ENCODE data around the gene TMEM175. TPM values are rescaled to one million over a fixed set of nuclear protein-coding genes. Genes with fewer than 3 reads are reported as not detected.
"Not testable (repeated sequence)": the region's sequence is repeated elsewhere in the genome, so short reads cannot be mapped to it uniquely, and the experiment has no call there.

TMEM175 gene
- total RNA-seq, 1 experiment from 2014 or later, result 10.0 TPM

- CTCF ChIA-PET, result no interaction called here
- H3K27ac ChIP-seq (ENCODE audit: low read depth, low read length, poor library complexity, severe bottlenecking), result no peak overlapping the region
- H3K27me3 ChIP-seq (replicated peaks; ENCODE audit: insufficient read depth, low read depth, low read length, poor library complexity), result no peaks in the 10 kb centered on the region
- no TSS peak for BruUV-seq (replicated peaks)
- H3K36me3 ChIP-seq (ENCODE audit: insufficient read depth, low read length, poor library complexity, severe bottlenecking), result no peaks in the 10 kb centered on the region
- no peak overlapping the region for H3K4me3 ChIP-seq (ENCODE audit: low read depth, low read length, poor library complexity, severe bottlenecking)
- H3K9me3 ChIP-seq (ENCODE audit: low read depth, low read length, poor library complexity, severe bottlenecking), result no peaks in the 10 kb centered on the region
- POLR2A ChIA-PET (ENCODE audit: low non-redundant PET), result no interaction called here
- DNase-seq (ENCODE audit: low spot score), result no peak
- TF ChIP-seq CTCF (conservative IDR thresholded peaks at IDR 0.05; ENCODE audit: low read depth, low read length) (no peak), EZH2 (IDR thresholded peaks at IDR 0.05; ENCODE audit: borderline replicate concordance, low read depth, low read length, poor library complexity, severe bottlenecking) (no peak)
- no peaks in the 10 kb centered on the region for H3K4me1 ChIP-seq (ENCODE audit: insufficient read depth, low read length, poor library complexity, severe bottlenecking)
- intact Hi-C loops (cut with micrococcal nuclease; ENCODE audit: unreplicated experiment), result no loop called here
Observed at GRCh38 chr4:917992-918391, 14.3 kb upstream of the TMEM175 start.

- CTCF ChIA-PET; H3K36me3 ChIP-seq (ENCODE audit: insufficient read depth, low read length, poor library complexity, severe bottlenecking); H3K4me1 ChIP-seq (ENCODE audit: insufficient read depth, low read length, poor library complexity, severe bottlenecking); DNase-seq (ENCODE audit: low spot score); H3K4me3 ChIP-seq (ENCODE audit: low read depth, low read length, poor library complexity, severe bottlenecking); intact Hi-C loops (cut with micrococcal nuclease; ENCODE audit: unreplicated experiment); H3K9me3 ChIP-seq (ENCODE audit: low read depth, low read length, poor library complexity, severe bottlenecking); BruUV-seq (replicated peaks); POLR2A ChIA-PET (ENCODE audit: low non-redundant PET); H3K27me3 ChIP-seq (replicated peaks; ENCODE audit: insufficient read depth, low read depth, low read length, poor library complexity); H3K27ac ChIP-seq (ENCODE audit: low read depth, low read length, poor library complexity, severe bottlenecking): not testable (repeated sequence)
Observed at GRCh38 chr4:918591-918990, 13.7 kb upstream of the TMEM175 start.

- H3K9me3 ChIP-seq (ENCODE audit: low read depth, low read length, poor library complexity, severe bottlenecking); BruUV-seq (replicated peaks); H3K36me3 ChIP-seq (ENCODE audit: insufficient read depth, low read length, poor library complexity, severe bottlenecking); H3K27me3 ChIP-seq (replicated peaks; ENCODE audit: insufficient read depth, low read depth, low read length, poor library complexity); H3K27ac ChIP-seq (ENCODE audit: low read depth, low read length, poor library complexity, severe bottlenecking); intact Hi-C loops (cut with micrococcal nuclease; ENCODE audit: unreplicated experiment); H3K4me3 ChIP-seq (ENCODE audit: low read depth, low read length, poor library complexity, severe bottlenecking); H3K4me1 ChIP-seq (ENCODE audit: insufficient read depth, low read length, poor library complexity, severe bottlenecking); DNase-seq (ENCODE audit: low spot score); POLR2A ChIA-PET (ENCODE audit: low non-redundant PET); CTCF ChIA-PET: not testable (repeated sequence)
Observed at GRCh38 chr4:919004-919680, 13.1 kb upstream of the TMEM175 start.

- intact Hi-C loops (cut with micrococcal nuclease; ENCODE audit: unreplicated experiment), result no loop called here
- Histone ChIP-seq H3K36me3 (ENCODE audit: insufficient read depth, low read length, poor library complexity, severe bottlenecking) (no peaks in the 10 kb centered on the region), H3K4me3 (ENCODE audit: low read depth, low read length, poor library complexity, severe bottlenecking) (no peak overlapping the region), H3K27ac (ENCODE audit: low read depth, low read length, poor library complexity, severe bottlenecking) (no peak overlapping the region), H3K4me1 (ENCODE audit: insufficient read depth, low read length, poor library complexity, severe bottlenecking) (peaks cover 6% of the 10 kb centered on the region), H3K9me3 (ENCODE audit: low read depth, low read length, poor library complexity, severe bottlenecking) (no peaks in the 10 kb centered on the region), H3K27me3 (replicated peaks; ENCODE audit: insufficient read depth, low read depth, low read length, poor library complexity) (no peaks in the 10 kb centered on the region)
- CTCF ChIA-PET, result no interaction called here
- POLR2A ChIA-PET (ENCODE audit: low non-redundant PET), result no interaction called here
- TF ChIP-seq EZH2 (IDR thresholded peaks at IDR 0.05; ENCODE audit: borderline replicate concordance, low read depth, low read length, poor library complexity, severe bottlenecking) (no peak), CTCF (conservative IDR thresholded peaks at IDR 0.05; ENCODE audit: low read depth, low read length) (no peak)
- no TSS peak for BruUV-seq (replicated peaks)
- no peak for DNase-seq (ENCODE audit: low spot score)
Observed at GRCh38 chr4:921830-922331, 10.4 kb upstream of the TMEM175 start.
